22Rv1 (cell line): ENCODE data around the gene GCKR.

Source experiments
- ZFX ChIP-seq: fragments of 450-650 bp; IDR thresholded peaks from 2 replicates; pipeline ENCODE4 v1.6.1; 2017; ENCODE audit warnings: antibody characterized with exemption, borderline replicate concordance
- TF ChIP-seq, protein P1 (sequence below): fragments of 450-650 bp; IDR thresholded peaks from 2 replicates; pipeline ENCODE4 v1.5.1; 2017; ENCODE audit warnings: mild to moderate bottlenecking

DNA sequence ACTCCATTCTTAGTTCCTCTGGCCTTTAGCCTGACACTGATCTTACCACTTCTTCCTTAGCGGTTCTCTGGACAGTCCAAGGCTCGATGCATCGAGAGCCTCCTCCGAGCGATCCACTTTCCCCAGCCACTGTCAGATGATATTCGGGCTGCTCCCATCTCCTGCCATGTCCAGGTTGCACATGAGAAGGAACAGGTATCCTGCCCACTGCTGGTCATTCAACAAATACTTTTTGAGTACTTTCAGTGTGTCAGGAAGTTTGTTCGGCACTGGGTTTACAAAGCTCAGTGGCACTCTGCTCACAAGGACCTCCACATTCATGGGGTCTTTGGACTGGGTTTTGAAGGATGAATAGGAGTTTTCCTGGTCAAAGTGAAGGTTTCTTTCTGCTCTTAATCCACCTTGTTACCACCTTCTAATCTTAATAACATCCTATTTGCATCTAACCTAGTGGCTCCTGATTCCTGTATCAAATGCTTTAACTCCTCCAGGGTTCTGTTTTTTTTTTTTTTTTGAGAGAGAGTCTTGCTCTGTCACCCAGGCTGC is 25.8 kb downstream of the GCKR start:
- TF ChIP-seq, protein P1, sequence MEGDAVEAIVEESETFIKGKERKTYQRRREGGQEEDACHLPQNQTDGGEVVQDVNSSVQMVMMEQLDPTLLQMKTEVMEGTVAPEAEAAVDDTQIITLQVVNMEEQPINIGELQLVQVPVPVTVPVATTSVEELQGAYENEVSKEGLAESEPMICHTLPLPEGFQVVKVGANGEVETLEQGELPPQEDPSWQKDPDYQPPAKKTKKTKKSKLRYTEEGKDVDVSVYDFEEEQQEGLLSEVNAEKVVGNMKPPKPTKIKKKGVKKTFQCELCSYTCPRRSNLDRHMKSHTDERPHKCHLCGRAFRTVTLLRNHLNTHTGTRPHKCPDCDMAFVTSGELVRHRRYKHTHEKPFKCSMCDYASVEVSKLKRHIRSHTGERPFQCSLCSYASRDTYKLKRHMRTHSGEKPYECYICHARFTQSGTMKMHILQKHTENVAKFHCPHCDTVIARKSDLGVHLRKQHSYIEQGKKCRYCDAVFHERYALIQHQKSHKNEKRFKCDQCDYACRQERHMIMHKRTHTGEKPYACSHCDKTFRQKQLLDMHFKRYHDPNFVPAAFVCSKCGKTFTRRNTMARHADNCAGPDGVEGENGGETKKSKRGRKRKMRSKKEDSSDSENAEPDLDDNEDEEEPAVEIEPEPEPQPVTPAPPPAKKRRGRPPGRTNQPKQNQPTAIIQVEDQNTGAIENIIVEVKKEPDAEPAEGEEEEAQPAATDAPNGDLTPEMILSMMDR: no peak
- no peak for TF ChIP-seq ZFX
